H1 (cell line): ENCODE data around the gene KANSL3. TPM values are rescaled to one million over a fixed set of nuclear protein-coding genes. Genes with fewer than 3 reads are reported as not detected.

Experiments used
- CTCF ChIA-PET: fragments of 300-600 bp; sonication (Branson Sonifier 250); formaldehyde crosslinking; loops from one replicate; lab custom pipeline; 2021; ENCODE audit not compliant: partially characterized antibody; lab: Charles Lee
- POLR2A ChIA-PET: fragments of 300-600 bp; sonication (Branson Sonifier 250); formaldehyde crosslinking; loops from one replicate; lab custom pipeline; 2021; ENCODE audit warnings: inconsistent platforms; ENCODE audit not compliant: partially characterized antibody; lab: Charles Lee
- DNase-seq, 2 experiments: peaks; one replicate each; pipeline versions ENCODE4 v3.0.0 to v3.0.0-alpha.2; 2010 to 2022; ENCODE audit warnings: low spot score in 2 of 2, low read depth in 1 of 2, mixed read lengths in 1 of 2
- FAIRE-seq: peaks from 2 replicates; lab custom pipeline; 2011; peaks lifted over from hg19 to GRCh38; lab: Jason Lieb, UNC
- H2AFZ ChIP-seq: 2 replicates; pipeline ENCODE4 v1.8.1; 2012; ENCODE audit warnings: low read length, inconsistent platforms
- H2AK5ac ChIP-seq: 2 replicates; pipeline ENCODE4 v1.6.1; 2013; ENCODE audit warnings: low read depth, low read length
- H2BK120ac ChIP-seq: replicated peaks from 2 replicates; pipeline ENCODE3; 2013; ENCODE audit warnings: low read depth, low read length, inconsistent platforms
- H2BK12ac ChIP-seq: 2 replicates; pipeline ENCODE4 v1.6.1; 2013; ENCODE audit warnings: low read depth, low read length
- H2BK15ac ChIP-seq: 2 replicates; pipeline ENCODE4 v1.6.1; 2013; ENCODE audit warnings: low read length
- H2BK20ac ChIP-seq: 2 replicates; pipeline ENCODE4 v1.6.1; 2013; ENCODE audit warnings: low read length
- H2BK5ac ChIP-seq: 2 replicates; pipeline ENCODE4 v1.6.1; 2013; ENCODE audit warnings: low read depth, low read length
- H3K14ac ChIP-seq: 2 replicates; pipeline ENCODE4 v1.6.1; 2013; ENCODE audit warnings: inconsistent platforms; ENCODE audit not compliant: insufficient read length
- H3K18ac ChIP-seq: 2 replicates; pipeline ENCODE4 v1.6.1; 2013; ENCODE audit warnings: low read length; ENCODE audit errors: extremely low read depth
- H3K23ac ChIP-seq: 2 replicates; pipeline ENCODE4 v1.6.1; 2013; ENCODE audit warnings: inconsistent platforms; ENCODE audit not compliant: insufficient read length
- H3K23me2 ChIP-seq: 2 replicates; pipeline ENCODE4 v1.6.1; 2013; ENCODE audit warnings: low read depth, low read length
- H3K27ac ChIP-seq: 2 replicates; pipeline ENCODE4 v1.6.1; 2011; ENCODE audit warnings: low read depth, low read length, inconsistent platforms
- H3K27me3 ChIP-seq, 4 experiments: replicated peaks in 1 of 4; 1 replicate in 1 of 4; 2 replicates in 3 of 4; pipeline versions ENCODE4 v1.6.1 to v1.8.1; 2011 to 2013; ENCODE audit warnings: low read length in 3 of 4, mild to moderate bottlenecking in 3 of 4, inconsistent platforms in 2 of 4, mixed read lengths in 2 of 4, moderate library complexity in 1 of 4; ENCODE audit not compliant: control insufficient read depth in 3 of 4, insufficient read depth in 3 of 4; ENCODE audit errors: extremely low read depth in 1 of 4
- H3K36me3 ChIP-seq, 4 experiments: 2 replicates each; pipeline versions ENCODE4 v1.6.1 to v1.8.1; 2011 to 2013; ENCODE audit warnings: mild to moderate bottlenecking in 4 of 4, low read length in 3 of 4, moderate library complexity in 2 of 4, control low read depth in 1 of 4, inconsistent platforms in 1 of 4; ENCODE audit not compliant: insufficient read depth in 4 of 4, control insufficient read depth in 2 of 4
- H3K4ac ChIP-seq: replicated peaks from 2 replicates; pipeline ENCODE3; 2013; ENCODE audit warnings: low read length, low read depth, mixed read lengths, inconsistent platforms; ENCODE audit not compliant: insufficient read length
- H3K4me1 ChIP-seq, 4 experiments: replicated peaks in 1 of 4; 1 replicate in 1 of 4; 2 replicates in 3 of 4; pipeline versions ENCODE4 v1.6.1 to v1.8.1; 2011 to 2013; ENCODE audit warnings: low read length in 3 of 4, inconsistent platforms in 2 of 4, mixed read lengths in 1 of 4; ENCODE audit not compliant: insufficient read depth in 4 of 4, control insufficient read depth in 3 of 4
- H3K4me2 ChIP-seq, 2 experiments: 2 replicates each; pipeline versions ENCODE4 v1.6.1 to v1.8.1; 2011 to 2013; ENCODE audit warnings: low read depth in 2 of 2, low read length in 2 of 2, control low read depth in 1 of 2, inconsistent platforms in 1 of 2, mild to moderate bottlenecking in 1 of 2; ENCODE audit not compliant: insufficient read depth in 1 of 2
- H3K4me3 ChIP-seq, 4 experiments: fragments of 200-600, 300-600 bp in 1 of 4; sonication (generic), shearing (Covaris generic), sonication (Bioruptor Twin) in 1 of 4; 2 replicates each; pipeline versions ENCODE4 v1.5.1 to v1.8.1; 2011 to 2016; ENCODE audit warnings: low read length in 4 of 4, low read depth in 3 of 4, control low read depth in 2 of 4, inconsistent platforms in 2 of 4, mild to moderate bottlenecking in 2 of 4, mixed read lengths in 1 of 4, moderate library complexity in 1 of 4; ENCODE audit not compliant: insufficient read depth in 2 of 4; ENCODE audit errors: extremely low read depth in 1 of 4
- H3K56ac ChIP-seq: replicated peaks from 2 replicates; pipeline ENCODE3; 2013; ENCODE audit warnings: low read depth, mild to moderate bottlenecking, mixed read lengths, low read length, inconsistent platforms; ENCODE audit not compliant: insufficient read length
- H3K79me1 ChIP-seq: 2 replicates; pipeline ENCODE4 v1.6.1; 2013; ENCODE audit warnings: low read depth, low read length, control low read depth
- H3K79me2 ChIP-seq, 2 experiments: 2 replicates each; pipeline versions ENCODE4 v1.6.1 to v1.8.1; 2012 to 2013; ENCODE audit warnings: low read length in 2 of 2, mild to moderate bottlenecking in 2 of 2, inconsistent platforms in 1 of 2; ENCODE audit not compliant: insufficient read depth in 2 of 2, control insufficient read depth in 1 of 2
- H3K9ac ChIP-seq, 4 experiments: replicated peaks in 1 of 4; 1 replicate in 1 of 4; 2 replicates in 3 of 4; pipeline versions ENCODE4 v1.6.1 to v1.8.1; 2011 to 2013; ENCODE audit warnings: low read depth in 3 of 4, low read length in 3 of 4, control low read depth in 2 of 4, mild to moderate bottlenecking in 2 of 4, moderate library complexity in 2 of 4, inconsistent platforms in 1 of 4; ENCODE audit errors: extremely low read depth in 1 of 4
- H3K9me3 ChIP-seq, 2 experiments: 2 replicates each; pipeline versions ENCODE4 v1.6.1 to v1.8.1; 2012 to 2013; ENCODE audit warnings: mild to moderate bottlenecking in 2 of 2, moderate library complexity in 2 of 2, control low read depth in 1 of 2, inconsistent platforms in 1 of 2, low read depth in 1 of 2, low read length in 1 of 2, mixed read lengths in 1 of 2; ENCODE audit not compliant: insufficient read depth in 2 of 2
- H4K20me1 ChIP-seq, 2 experiments: replicated peaks in 1 of 2; 2 replicates each; pipeline versions ENCODE3 to v1.8.1; 2011 to 2013; ENCODE audit warnings: inconsistent platforms in 2 of 2, low read length in 2 of 2, mild to moderate bottlenecking in 1 of 2; ENCODE audit not compliant: insufficient read depth in 2 of 2, control insufficient read depth in 1 of 2
- H4K5ac ChIP-seq: 2 replicates; pipeline ENCODE4 v1.6.1; 2013; ENCODE audit warnings: low read length, low read depth, mixed read lengths, inconsistent platforms; ENCODE audit not compliant: insufficient read length
- H4K8ac ChIP-seq: 2 replicates; pipeline ENCODE4 v1.8.0; 2013; ENCODE audit warnings: mild to moderate bottlenecking, moderate library complexity, low read length, inconsistent platforms; ENCODE audit not compliant: insufficient read depth; ENCODE audit errors: extremely low read depth
- H4K91ac ChIP-seq: replicated peaks from 2 replicates; pipeline ENCODE3; 2013; ENCODE audit warnings: low read length, mixed read lengths, inconsistent platforms; ENCODE audit not compliant: insufficient read length
- E2F6 ChIP-seq: IDR thresholded peaks from 2 replicates; pipeline ENCODE4 v1.6.1; 2012; ENCODE audit warnings: inconsistent platforms
- WGBS, 2 experiments: shearing (Covaris generic) in 1 of 2; methylation state at CpG; one replicate each; pipeline versions ENCODE4 v1.1.6 to v1.1.7; 2013 to 2015; ENCODE audit warnings: low lambda C conversion rate in 2 of 2, mixed read lengths in 2 of 2, inconsistent platforms in 1 of 2, low coverage in 1 of 2, missing lambda C conversion rate in 1 of 2; ENCODE audit not compliant: insufficient replicate concordance in 2 of 2, insufficient coverage in 1 of 2, insufficient read length in 1 of 2; ENCODE audit errors: extremely low coverage in 1 of 2, missing lambda C conversion rate in 1 of 2; 5-methylcytosine and 5-hydroxymethylcytosine counted together
- polyA plus RNA-seq, 7 experiments: library from polyadenylated mRNA; depleted of rRNA in 3 of 7; stranded (reverse) in 5 of 7; unstranded in 2 of 7; fragments of >200 nt in 5 of 7; fragments of 200-250 nt in 2 of 7; gene quantifications; 1 replicate in 5 of 7; 2 replicates in 1 of 7; 4 replicates in 1 of 7; pipeline versions ENCODE4 v1.2.1 to v1.2.3, GENCODE V29; 2011 to 2013; ENCODE audit warnings: missing spikeins in 2 of 7, mixed read lengths in 2 of 7
- total RNA-seq: library from RNA; stranded (reverse); fragmentation: NEBNext Ultra II Directional; extraction: Animal tissue kit (Norgen Biotek cat#: 25700); gene quantifications from 2 replicates; pipeline ENCODE4 v1.2.1, GENCODE V29; 2021

KANSL3 gene
- total and polyA plus RNA-seq, 2 of the 8 experiments (the other 6 are each of a cell fraction or from before 2014, with no cell fraction given), result 19.8 to 31.4 TPM

- H3K4me2 ChIP-seq, result no peak overlapping the region
- H2BK15ac ChIP-seq, result no peak overlapping the region
- no peak overlapping the region for H3K23ac ChIP-seq
- H3K27me3 ChIP-seq, result no peaks in the 10 kb centered on the region
- H3K36me3 ChIP-seq, result no peaks in the 10 kb centered on the region
- no peaks in the 10 kb centered on the region for H3K23me2 ChIP-seq
- ChIA-PET CTCF (interaction anchor here (1.0 to 1.4 kb wide), 3 partner anchors 13 to 190 kb away, joined by 3 to 6 read pairs (median 3); no protein-coding TSS in a partner anchor), POLR2A (interaction anchor here (1.2 kb wide), 1 partner anchor 9 kb away, joined by 3 read pairs; the partner anchor contains the start of gene FER1L5)
- H3K27ac ChIP-seq, result no peak overlapping the region
- no peak for DNase-seq
- no peak overlapping the region for H2AK5ac ChIP-seq
- H3K56ac ChIP-seq, result no peak overlapping the region
- H3K18ac ChIP-seq, result no peak overlapping the region
- no peak overlapping the region for H4K8ac ChIP-seq
- no peak overlapping the region for H4K91ac ChIP-seq
- no peaks in the 10 kb centered on the region for H4K20me1 ChIP-seq
- no peak overlapping the region for H3K4me3 ChIP-seq
- H2BK120ac ChIP-seq, result no peak overlapping the region
- H2BK20ac ChIP-seq, result no peak overlapping the region
- no peaks in the 10 kb centered on the region for H3K9me3 ChIP-seq
- no peak overlapping the region for H2AFZ ChIP-seq
- no peaks in the 10 kb centered on the region for H3K79me1 ChIP-seq
- H3K79me2 ChIP-seq, result no peaks in the 10 kb centered on the region
- H2BK12ac ChIP-seq, result no peak overlapping the region
- H2BK5ac ChIP-seq, result no peak overlapping the region
- FAIRE-seq, result no peak
- no peak overlapping the region for H3K9ac ChIP-seq
- no peaks in the 10 kb centered on the region for H3K4me1 ChIP-seq
- H3K4ac ChIP-seq, result no peak overlapping the region
- WGBS, 2 experiments, result 85% methylated on average over 8 of the region's 8 CpGs; no CpG with 5 or more reads in 1 of the 2 experiments
- H3K14ac ChIP-seq, result no peak overlapping the region
- no peak overlapping the region for H4K5ac ChIP-seq
- no peak for TF ChIP-seq E2F6
- TF ChIP-seq, all 59 proteins: peak for 0
Observed at GRCh38 chr2:96651793-96652192, 13.7 kb upstream of the KANSL3 start.
